HG03139 (cell line): ENCODE data around the gene NMUR2.
A peak's percentile ranks its signal among the peaks of the same experiment; 100 is the strongest.

ENCODE experiments used
- ATAC-seq: cut with Tn5 transposase; IDR thresholded peaks from one replicate; pipeline ENCODE4 v1.9.1; 2021; ENCODE audit not compliant: unreplicated experiment

The NMUR2 gene

GRCh38 chr5:152405145-152405544 lies at the start of gene NMUR2:
Gene NMUR2 (minus strand): TSS chr5:152405279. CDS start chr5:152405113, 166 bp downstream.
- ATAC-seq = no peak

- no peak for ATAC-seq
These were observed 38.9 kb upstream of the NMUR2 start for GRCh38 chr5:152443935-152444334.

- no peak for ATAC-seq
These were observed 34.7 kb upstream of the NMUR2 start for GRCh38 chr5:152439791-152440190.

- ATAC-seq = no peak
These were observed 32.8 kb upstream of the NMUR2 start for GRCh38 chr5:152437866-152438265.

GRCh38 chr5:152427721-152428120 lies 22.6 kb upstream of the NMUR2 start:
- no peak for ATAC-seq

GRCh38 chr5:152425083-152425482 lies 20.0 kb upstream of the NMUR2 start:
- no peak for ATAC-seq

GRCh38 chr5:152424501-152424900 lies 19.4 kb upstream of the NMUR2 start:
- no peak for ATAC-seq

GRCh38 chr5:152422081-152422480 lies 17.0 kb upstream of the NMUR2 start:
- no peak for ATAC-seq

GRCh38 chr5:152412129-152412528 lies 7.0 kb upstream of the NMUR2 start:
- ATAC-seq = no peak

GRCh38 chr5:152406082-152406481 lies 1.0 kb upstream of the NMUR2 start:
- ATAC-seq = no peak

GRCh38 chr5:152404494-152404893 lies 585 bp downstream of the NMUR2 start:
- ATAC-seq = no peak

GRCh38 chr5:152403046-152403445 lies 2.0 kb downstream of the NMUR2 start:
- no peak for ATAC-seq

- no peak for ATAC-seq
These were observed 4.2 kb downstream of the NMUR2 start for GRCh38 chr5:152400846-152401245.

GRCh38 chr5:152397581-152397980 lies 7.5 kb downstream of the NMUR2 start:
- peak; percentile 63 for ATAC-seq

- ATAC-seq = no peak
These were observed 11.6 kb downstream of the NMUR2 start for GRCh38 chr5:152393441-152393840.

- ATAC-seq = no peak
These were observed 15.8 kb downstream of the NMUR2 start for GRCh38 chr5:152389208-152389849.

- ATAC-seq = no peak
These were observed 16.5 kb downstream of the NMUR2 start for GRCh38 chr5:152388610-152389009.

- ATAC-seq = no peak
These were observed 24.5 kb downstream of the NMUR2 start for GRCh38 chr5:152380415-152381123.

- ATAC-seq = no peak
These were observed 25.7 kb downstream of the NMUR2 start for GRCh38 chr5:152379331-152379730.

GRCh38 chr5:152378730-152379129 lies 26.3 kb downstream of the NMUR2 start:
- ATAC-seq = no peak

GRCh38 chr5:152376886-152377285 lies 28.2 kb downstream of the NMUR2 start:
- no peak for ATAC-seq

- no peak for ATAC-seq
These were observed 30.3 kb downstream of the NMUR2 start for GRCh38 chr5:152374711-152375275.
